Naive thymus-derived CD4-positive, alpha-beta T cell (primary cell): ENCODE results near the gene BCLAF1. TPM values are rescaled to one million over a fixed set of nuclear protein-coding genes. Genes with fewer than 3 reads are reported as not detected.

Experiments used
- ATAC-seq: fragments of 150-1000 bp; cut with Tn5 transposase; 2 replicates; pipeline ENCODE4 v1.10.0; 2021; ENCODE audit warnings: mild to moderate bottlenecking, moderate library complexity
- CTCF ChIA-PET: fragments of 350-600 bp; sonication (Branson Sonifier 250); formaldehyde crosslinking; loops from one replicate; lab custom pipeline; 2021; ENCODE audit warnings: antibody characterized with exemption; lab: Charles Lee
- POLR2A ChIA-PET: fragments of 350-600 bp; sonication (Branson Sonifier 250); formaldehyde crosslinking; loops from one replicate; lab custom pipeline; 2021; ENCODE audit warnings: antibody characterized with exemption, inconsistent platforms; lab: Charles Lee
- DNase-seq, 9 donors: peaks; one replicate each; pipeline versions ENCODE4 v3.0.0 to v3.0.0-alpha.2; 2020 to 2022; ENCODE audit warnings: mixed read lengths in 1 of 9
- H3K27ac ChIP-seq: one replicate; pipeline ENCODE4 v1.7.0; 2013; ENCODE audit warnings: mild to moderate bottlenecking, low read depth, low read length, moderate library complexity
- H3K27me3 ChIP-seq, 2 donors: one replicate each; pipeline ENCODE4 v1.7.0; 2013; ENCODE audit warnings: low read length in 2 of 2, mild to moderate bottlenecking in 2 of 2, moderate library complexity in 2 of 2; ENCODE audit not compliant: control insufficient read depth in 2 of 2, insufficient read depth in 2 of 2
- H3K36me3 ChIP-seq, 3 experiments: 1 replicate in 2 of 3; 2 replicates in 1 of 3; pipeline ENCODE4 v1.7.0; 2013; ENCODE audit warnings: low read length in 3 of 3, mild to moderate bottlenecking in 3 of 3, moderate library complexity in 1 of 3; ENCODE audit not compliant: insufficient read depth in 3 of 3, control insufficient read depth in 2 of 3
- H3K4me1 ChIP-seq, 2 donors: one replicate each; pipeline ENCODE4 v1.7.0; 2013; ENCODE audit warnings: low read length in 2 of 2, mild to moderate bottlenecking in 2 of 2, moderate library complexity in 1 of 2; ENCODE audit not compliant: control insufficient read depth in 2 of 2, insufficient read depth in 2 of 2
- H3K4me3 ChIP-seq: 2 replicates; pipeline ENCODE4 v1.7.0; 2013; ENCODE audit warnings: mild to moderate bottlenecking, low read length
- H3K9me3 ChIP-seq, 3 experiments: 1 replicate in 2 of 3; 2 replicates in 1 of 3; pipeline ENCODE4 v1.7.0; 2013; ENCODE audit warnings: low read length in 3 of 3; ENCODE audit not compliant: control insufficient read depth in 2 of 3
- H3K27ac Mint-ChIP-seq, 9 donors: one replicate each; pipeline ENCODE4 v1.8.0; 2020 to 2022; ENCODE audit warnings: mixed read lengths in 9 of 9, mild to moderate bottlenecking in 8 of 9, moderate library complexity in 5 of 9, inconsistent platforms in 2 of 9
- H3K27me3 Mint-ChIP-seq, 5 donors: one replicate each; pipeline ENCODE4 v1.8.0; 2021 to 2022; ENCODE audit warnings: mixed read lengths in 5 of 5, mild to moderate bottlenecking in 1 of 5
- H3K36me3 Mint-ChIP-seq, 5 donors: one replicate each; pipeline ENCODE4 v1.8.0; 2020 to 2022; ENCODE audit warnings: mixed read lengths in 5 of 5, mild to moderate bottlenecking in 3 of 5, inconsistent platforms in 1 of 5
- H3K4me1 Mint-ChIP-seq, 7 donors: one replicate each; pipeline ENCODE4 v1.8.0; 2020 to 2022; ENCODE audit warnings: mixed read lengths in 7 of 7, mild to moderate bottlenecking in 3 of 7, inconsistent platforms in 1 of 7
- H3K4me3 Mint-ChIP-seq, 10 donors: one replicate each; pipeline ENCODE4 v1.8.0; 2020 to 2022; ENCODE audit warnings: mild to moderate bottlenecking in 10 of 10, mixed read lengths in 10 of 10, moderate library complexity in 6 of 10, inconsistent platforms in 2 of 10
- H3K9me3 Mint-ChIP-seq, 11 donors: one replicate each; pipeline ENCODE4 v1.8.0; 2020 to 2022; ENCODE audit warnings: mixed read lengths in 11 of 11, mild to moderate bottlenecking in 4 of 11, inconsistent platforms in 1 of 11, moderate library complexity in 1 of 11
- intact Hi-C, 2 donors: fragments of 100-400 bp; cut with micrococcal nuclease; formaldehyde crosslinking; loops; one replicate each; pipeline ENCODE4 v1.15.1; 2023
- polyA plus RNA-seq, 2 donors: library from polyadenylated mRNA; unstranded; fragments of 300-500 nt; fragmentation: Illumina TruSeq; gene quantifications; one replicate each; pipeline ENCODE4 v1.2.3, GENCODE V29; 2021
- total RNA-seq, 6 experiments: library from RNA in 5 of 6; stranded (reverse) in 5 of 6; gene quantifications; 1 replicate in 5 of 6; 2 replicates in 1 of 6; pipeline ENCODE4 v1.2.3 and lab custom pipeline; 2021 to 2026

Gene BCLAF1
- total and polyA plus RNA-seq, 7 experiments from 2014 or later: 127 to 439 (median 245) TPM

GRCh38 chr6:136284909-136285308 is 4.7 kb downstream of the BCLAF1 start:
- ATAC-seq: no peak
- peak overlapping the region; percentile 24 to 100 (median 71) for H3K27ac Mint-ChIP-seq
- H3K4me3 ChIP-seq: peak overlapping the region; percentile 41
- no peak for DNase-seq
- peak overlapping the region; percentile 39 for H3K27ac ChIP-seq
- intact Hi-C loops: loop anchor here (2.0 to 5.0 kb wide), 4 partner anchors 14 to 1183 kb away; no protein-coding TSS in a partner anchor
- ChIA-PET POLR2A (interaction anchor here (0.6 to 7.1 kb wide), 2 partner anchors 14 to 33 kb away, joined by 3 to 154 read pairs; partner anchors contain the start of gene MTFR2), CTCF (interaction anchor here (0.6 kb wide), 1 partner anchor 25 kb away, joined by 4 read pairs; no protein-coding TSS in a partner anchor)
- H3K4me3 Mint-ChIP-seq: peak overlapping the region; percentile 60 to 100 (median 83)
- H3K4me1 ChIP-seq: peaks cover 65 to 68% of the 10 kb centered on the region in 2 donors
- H3K27me3 Mint-ChIP-seq: peaks cover 0 to 2% (median 0%) of the 10 kb centered on the region in 5 donors
- peaks cover 0 to 34% (median 19%) of the 10 kb centered on the region in 5 donors for H3K36me3 Mint-ChIP-seq
- peaks cover 53 to 96% (median 78%) of the 10 kb centered on the region in 7 donors for H3K4me1 Mint-ChIP-seq
- peaks cover 0 to 21% (median 0%) of the 10 kb centered on the region in 3 experiments for H3K36me3 ChIP-seq
- H3K9me3 ChIP-seq: no peaks in the 10 kb centered on the region
- H3K9me3 Mint-ChIP-seq: peaks cover 0 to 14% (median 0%) of the 10 kb centered on the region in 11 donors
- no peaks in the 10 kb centered on the region for H3K27me3 ChIP-seq

- H3K4me1 ChIP-seq: peaks cover 61 to 63% of the 10 kb centered on the region in 2 donors
- peaks cover 0 to 27% (median 11%) of the 10 kb centered on the region in 3 experiments for H3K36me3 ChIP-seq
- H3K9me3 ChIP-seq: no peaks in the 10 kb centered on the region
- Mint-ChIP-seq H3K9me3 (peaks cover 0 to 2% (median 0%) of the 10 kb centered on the region in 11 donors), H3K4me3 (peak overlapping the region; percentile 58 to 100 (median 84)), H3K27me3 (no peaks in the 10 kb centered on the region), H3K27ac (peak overlapping the region in 7 of 9 donors; percentile 32 to 86 (median 54)), H3K36me3 (peaks cover 0 to 44% (median 23%) of the 10 kb centered on the region in 5 donors), H3K4me1 (peaks cover 55 to 97% (median 86%) of the 10 kb centered on the region in 7 donors)
- ATAC-seq: peak; percentile 25
- H3K27ac ChIP-seq: peak overlapping the region; percentile 47
- intact Hi-C loops: loop anchor here in 1 of 2 donors (5.0 kb wide), 1 partner anchor 34 kb away; no protein-coding TSS in a partner anchor
- CTCF ChIA-PET: interaction anchor here (1.5 kb wide), 1 partner anchor 35 kb away, joined by 4 read pairs; no protein-coding TSS in a partner anchor
- H3K27me3 ChIP-seq: no peaks in the 10 kb centered on the region
- DNase-seq: no peak
- POLR2A ChIA-PET: interaction anchor here (0.7 to 1.5 kb wide), 4 partner anchors 9 to 31 kb away, joined by 3 to 4 read pairs (median 4); no protein-coding TSS in a partner anchor
- H3K4me3 ChIP-seq: peak overlapping the region; percentile 0
Measured at GRCh38 chr6:136282906-136283305, 6.7 kb downstream of the BCLAF1 start.

DNA sequence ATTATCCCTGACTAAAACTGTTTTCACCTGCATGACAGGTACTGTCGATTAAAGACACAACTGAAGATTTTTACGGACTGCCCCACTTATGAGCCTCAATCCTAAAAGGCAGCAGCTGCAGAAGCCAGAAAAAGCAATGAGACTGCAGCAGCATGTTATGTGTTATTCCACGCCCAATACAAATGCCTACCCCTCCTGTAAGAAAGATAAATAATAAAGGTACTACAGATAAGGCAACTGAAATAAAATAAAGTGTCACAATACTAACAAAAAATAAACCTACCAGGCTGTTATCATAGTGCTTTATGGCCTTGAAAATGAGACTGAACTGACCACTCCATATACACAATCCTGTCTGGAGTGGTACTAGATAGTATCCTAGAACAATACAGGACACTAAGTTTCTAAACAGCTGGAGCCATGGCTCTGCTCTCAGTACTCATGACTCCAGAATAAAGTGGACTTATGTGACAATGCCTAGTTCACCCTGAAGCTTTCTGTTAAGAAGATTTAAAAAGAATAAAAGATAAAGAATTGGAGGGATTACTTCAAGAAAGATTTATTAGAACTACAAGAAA is 9.5 kb downstream of the BCLAF1 start:
- Histone ChIP-seq H3K36me3 (peaks cover 11 to 48% (median 29%) of the 10 kb centered on the region in 3 experiments), H3K4me1 (peaks cover 47 to 52% of the 10 kb centered on the region in 2 donors), H3K27me3 (no peaks in the 10 kb centered on the region), H3K27ac (no peak overlapping the region), H3K9me3 (no peaks in the 10 kb centered on the region), H3K4me3 (no peak overlapping the region)
- CTCF ChIA-PET: interaction anchor here (0.9 kb wide), 1 partner anchor 54 kb away, joined by 3 read pairs; no protein-coding TSS in a partner anchor
- DNase-seq: no peak
- no peak for ATAC-seq
- intact Hi-C loops: loop anchor here (1.0 to 5.0 kb wide), 2 partner anchors 8 to 37 kb away; no protein-coding TSS in a partner anchor
- Mint-ChIP-seq H3K27me3 (no peaks in the 10 kb centered on the region), H3K9me3 (peaks cover 0 to 2% (median 0%) of the 10 kb centered on the region in 11 donors), H3K27ac (peak overlapping the region in 1 of 9 donors; percentile 67), H3K4me3 (peak overlapping the region in 7 of 10 donors; percentile 5 to 100 (median 98)), H3K36me3 (peaks cover 3 to 46% (median 26%) of the 10 kb centered on the region in 5 donors), H3K4me1 (peaks cover 50 to 83% (median 74%) of the 10 kb centered on the region in 7 donors)
- POLR2A ChIA-PET: interaction anchor here (1.2 to 1.9 kb wide), 2 partner anchors 9 to 30 kb away, joined by 4 to 25 read pairs; partner anchors contain the start of genes BCLAF1 and MTFR2

DNA sequence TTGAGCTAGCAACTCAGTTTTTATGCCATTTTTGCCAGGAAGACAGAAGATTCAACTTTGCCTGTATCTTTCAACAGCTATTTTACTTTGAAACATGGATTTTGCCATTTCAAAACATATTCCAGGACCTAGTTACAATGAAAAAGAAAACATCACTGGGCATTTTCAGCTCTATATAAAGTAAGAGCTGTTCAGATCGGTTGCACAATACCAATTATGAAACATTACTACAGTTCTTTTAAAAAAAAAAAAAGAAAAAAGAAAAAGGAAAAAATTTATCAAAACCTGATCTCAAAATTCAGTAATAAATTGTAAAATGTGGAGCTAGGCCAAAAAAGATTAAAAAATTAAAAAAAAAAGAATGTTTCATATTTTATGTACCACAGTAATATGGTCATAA is 15.6 kb downstream of the BCLAF1 start:
- POLR2A ChIA-PET: interaction anchor here (0.7 to 1.8 kb wide), 4 partner anchors 8 to 24 kb away, joined by 3 to 22 read pairs (median 4); partner anchors contain the start of genes BCLAF1 and MTFR2
- peaks cover 0 to 11% of the 10 kb centered on the region in 2 donors for H3K4me1 ChIP-seq
- no peak overlapping the region for H3K4me3 ChIP-seq
- H3K27ac Mint-ChIP-seq: peak overlapping the region in 1 of 9 donors; percentile 53
- ATAC-seq: no peak
- H3K9me3 ChIP-seq: no peaks in the 10 kb centered on the region
- H3K4me1 Mint-ChIP-seq: peaks cover 18 to 68% (median 58%) of the 10 kb centered on the region in 7 donors
- no peaks in the 10 kb centered on the region for H3K27me3 Mint-ChIP-seq
- H3K36me3 ChIP-seq: peaks cover 28 to 80% (median 72%) of the 10 kb centered on the region in 3 experiments
- intact Hi-C loops: loop anchor here in 1 of 2 donors (2.0 kb wide), 1 partner anchor 15 kb away; the partner anchor contains the start of gene BCLAF1
- no peaks in the 10 kb centered on the region for H3K9me3 Mint-ChIP-seq
- H3K27me3 ChIP-seq: no peaks in the 10 kb centered on the region
- CTCF ChIA-PET: interaction anchor here (0.7 to 1.0 kb wide), 2 partner anchors 43 to 1807 kb away, joined by 3 read pairs; no protein-coding TSS in a partner anchor
- H3K4me3 Mint-ChIP-seq: no peak overlapping the region
- no peak overlapping the region for H3K27ac ChIP-seq
- no peak for DNase-seq
- peaks cover 25 to 66% (median 55%) of the 10 kb centered on the region in 5 donors for H3K36me3 Mint-ChIP-seq

DNA sequence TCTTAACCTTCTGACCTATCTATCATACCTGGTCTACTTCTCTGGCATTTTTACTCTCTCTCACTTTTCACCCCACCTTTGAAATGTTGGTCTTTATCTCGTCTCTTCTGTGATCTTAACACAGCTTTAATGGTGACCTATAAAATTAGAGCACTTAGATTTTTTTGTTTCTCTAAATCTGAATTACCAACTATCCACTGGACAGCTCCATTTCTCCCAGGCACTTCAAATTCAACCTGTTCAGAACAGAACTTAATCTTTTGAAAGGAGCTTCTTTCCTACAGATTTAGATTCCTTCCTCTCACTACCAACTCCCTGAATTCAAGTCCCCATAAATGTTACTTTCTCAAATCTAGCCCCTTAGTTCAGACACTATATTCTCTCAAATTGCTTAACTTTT is 24.5 kb downstream of the BCLAF1 start:
- no peaks in the 10 kb centered on the region for H3K27me3 Mint-ChIP-seq
- CTCF ChIA-PET: no interaction called here
- peaks cover 0 to 6% of the 10 kb centered on the region in 2 donors for H3K4me1 ChIP-seq
- no peaks in the 10 kb centered on the region for H3K27me3 ChIP-seq
- POLR2A ChIA-PET: interaction anchor here (2.7 kb wide), 1 partner anchor 24 kb away, joined by 15 read pairs; the partner anchor contains the start of gene BCLAF1
- peaks cover 21 to 88% (median 85%) of the 10 kb centered on the region in 3 experiments for H3K36me3 ChIP-seq
- peaks cover 18 to 63% (median 34%) of the 10 kb centered on the region in 5 donors for H3K36me3 Mint-ChIP-seq
- ATAC-seq (no peak), DNase-seq (no peak)
- H3K4me3 ChIP-seq: no peak overlapping the region
- no peak overlapping the region for H3K27ac ChIP-seq
- intact Hi-C loops: loop anchor here in 1 of 2 donors (1.0 to 2.0 kb wide), 2 partner anchors 10 to 14 kb away; partner anchors contain the start of gene MTFR2
- H3K4me1 Mint-ChIP-seq: peaks cover 17 to 61% (median 42%) of the 10 kb centered on the region in 7 donors
- H3K9me3 Mint-ChIP-seq: no peaks in the 10 kb centered on the region
- peak overlapping the region in 8 of 9 donors; percentile 21 to 80 (median 42) for H3K27ac Mint-ChIP-seq
- H3K9me3 ChIP-seq: no peaks in the 10 kb centered on the region
- H3K4me3 Mint-ChIP-seq: no peak overlapping the region

DNA sequence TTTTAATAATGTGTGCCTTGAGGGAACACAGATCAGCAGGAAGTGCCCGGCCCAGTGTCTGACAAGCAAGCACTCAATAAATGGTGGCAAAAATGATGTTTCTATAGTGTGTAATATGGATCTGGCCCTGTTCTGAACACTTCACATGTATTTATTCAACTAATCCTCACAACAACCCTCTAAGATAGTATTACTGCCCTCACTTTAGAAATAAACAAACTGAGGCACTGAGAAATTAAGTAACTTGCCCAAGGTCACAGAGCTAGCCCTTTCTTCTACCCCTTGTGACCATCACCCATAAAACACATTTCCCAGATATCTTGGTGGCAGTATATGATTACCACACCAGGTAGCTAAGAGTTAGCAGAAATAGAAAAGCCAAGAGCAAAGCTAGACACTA is 26.7 kb downstream of the BCLAF1 start:
- no peak overlapping the region for H3K4me3 Mint-ChIP-seq
- H3K27ac Mint-ChIP-seq: peak overlapping the region in 3 of 9 donors; percentile 7 to 12 (median 9)
- ChIA-PET POLR2A (interaction anchor here (0.8 to 1.9 kb wide), 2 partner anchors 12 to 27 kb away, joined by 3 to 8 read pairs; partner anchors contain the start of gene BCLAF1), CTCF (interaction anchor here (0.8 to 1.1 kb wide), 2 partner anchors 54 to 1347 kb away, joined by 3 read pairs; no protein-coding TSS in a partner anchor)
- Histone ChIP-seq H3K9me3 (no peaks in the 10 kb centered on the region), H3K27me3 (no peaks in the 10 kb centered on the region), H3K36me3 (peaks cover 30 to 88% (median 80%) of the 10 kb centered on the region in 3 experiments), H3K4me1 (peaks cover 0 to 5% of the 10 kb centered on the region in 2 donors), H3K4me3 (no peak overlapping the region), H3K27ac (no peak overlapping the region)
- peaks cover 17 to 51% (median 40%) of the 10 kb centered on the region in 7 donors for H3K4me1 Mint-ChIP-seq
- no peaks in the 10 kb centered on the region for H3K27me3 Mint-ChIP-seq
- H3K9me3 Mint-ChIP-seq: no peaks in the 10 kb centered on the region
- peaks cover 15 to 50% (median 29%) of the 10 kb centered on the region in 5 donors for H3K36me3 Mint-ChIP-seq
- peak; percentile 19 for ATAC-seq
- intact Hi-C loops: no loop called here
- no peak for DNase-seq
